Left ventricle myocardium inferior (tissue), 1 donor: ENCODE data around the gene LRP8. TPM values are rescaled to one million over a fixed set of nuclear protein-coding genes. Genes with fewer than 3 reads are reported as not detected.

ENCODE experiments used
- DNase-seq: peaks from one replicate; pipeline ENCODE4 v3.0.0-alpha.2; 2020
- H3K27ac ChIP-seq: fragments of 200-600 bp; replicated peaks from 2 replicates; pipeline ENCODE4 v1.8.0; 2021
- H3K27me3 ChIP-seq: fragments of 200-600 bp; 2 replicates; pipeline ENCODE4 v1.8.0; 2021; ENCODE audit warnings: low read depth
- H3K36me3 ChIP-seq: fragments of 200-600 bp; 2 replicates; pipeline ENCODE4 v1.8.0; 2021
- H3K4me1 ChIP-seq: fragments of 200-600 bp; 2 replicates; pipeline ENCODE4 v1.8.0; 2021
- H3K4me3 ChIP-seq: fragments of 200-600 bp; 2 replicates; pipeline ENCODE4 v1.8.0; 2021; ENCODE audit warnings: mild to moderate bottlenecking, moderate library complexity
- H3K9me3 ChIP-seq: fragments of 200-600 bp; replicated peaks from 2 replicates; pipeline ENCODE4 v1.8.0; 2021
- CTCF ChIP-seq: fragments of 200-600 bp; IDR thresholded peaks from 2 replicates; pipeline ENCODE4 v1.8.0; 2021; ENCODE audit warnings: antibody characterized with exemption, mild to moderate bottlenecking, borderline replicate concordance
- intact Hi-C: fragments of 100-400 bp; cut with micrococcal nuclease; formaldehyde crosslinking; loops from one replicate; pipeline ENCODE4 v1.11.0; 2022
- total RNA-seq: library from RNA; stranded (reverse); fragmentation: NEBNext Ultra II Directional; extraction: Animal tissue kit (Norgen Biotek cat#: 25700); gene quantifications from one replicate; pipeline ENCODE4 v1.2.1, GENCODE V29; 2021
- donor health status: DM: no; HTN: yes; CAD: no; lungs with severe emphysema.

LRP8 gene
- total RNA-seq, 1 donor from 2014 or later, result 1.8 TPM

- TF ChIP-seq CTCF, result no peak
- Histone ChIP-seq H3K4me1 (no peaks in the 10 kb centered on the region), H3K9me3 (no peaks in the 10 kb centered on the region), H3K4me3 (no peak overlapping the region), H3K36me3 (no peaks in the 10 kb centered on the region), H3K27ac (no peak overlapping the region), H3K27me3 (peaks cover 57% of the 10 kb centered on the region)
- DNase-seq, result no peak
- intact Hi-C loops, result no loop called here
These were observed 41.9 kb upstream of the LRP8 start for GRCh38 chr1:53369761-53370160.

GRCh38 chr1:53369034-53369750 lies 41.3 kb upstream of the LRP8 start:
- Histone ChIP-seq H3K9me3 (no peaks in the 10 kb centered on the region), H3K4me1 (no peaks in the 10 kb centered on the region), H3K36me3 (no peaks in the 10 kb centered on the region), H3K27ac (no peak overlapping the region), H3K27me3 (peaks cover 51% of the 10 kb centered on the region), H3K4me3 (no peak overlapping the region)
- no peak for TF ChIP-seq CTCF
- DNase-seq, result no peak
- intact Hi-C loops, result no loop called here

GRCh38 chr1:53368314-53369033 lies 40.6 kb upstream of the LRP8 start:
- TF ChIP-seq CTCF, result no peak
- Histone ChIP-seq H3K27ac (no peak overlapping the region), H3K4me3 (no peak overlapping the region), H3K27me3 (peaks cover 45% of the 10 kb centered on the region), H3K9me3 (no peaks in the 10 kb centered on the region), H3K36me3 (no peaks in the 10 kb centered on the region), H3K4me1 (no peaks in the 10 kb centered on the region)
- intact Hi-C loops, result no loop called here
- peak; percentile 42 for DNase-seq

- no peak overlapping the region for H3K27ac ChIP-seq
- peaks cover 51% of the 10 kb centered on the region for H3K27me3 ChIP-seq
- peak overlapping the region; percentile 17 for H3K4me3 ChIP-seq
- intact Hi-C loops, result no loop called here
- no peaks in the 10 kb centered on the region for H3K4me1 ChIP-seq
- no peaks in the 10 kb centered on the region for H3K36me3 ChIP-seq
- no peak for TF ChIP-seq CTCF
- DNase-seq, result no peak
- H3K9me3 ChIP-seq, result no peaks in the 10 kb centered on the region
These were observed 39.8 kb upstream of the LRP8 start for GRCh38 chr1:53367503-53368313.

GRCh38 chr1:53366901-53367502 lies 39.1 kb upstream of the LRP8 start:
- intact Hi-C loops, result no loop called here
- TF ChIP-seq CTCF, result no peak
- Histone ChIP-seq H3K9me3 (no peaks in the 10 kb centered on the region), H3K4me1 (no peaks in the 10 kb centered on the region), H3K27ac (no peak overlapping the region), H3K27me3 (peaks cover 53% of the 10 kb centered on the region), H3K4me3 (peak overlapping the region; percentile 17), H3K36me3 (no peaks in the 10 kb centered on the region)
- DNase-seq, result no peak
